ENCODE results near the gene SH2D7.

Gene SH2D7

DNA sequence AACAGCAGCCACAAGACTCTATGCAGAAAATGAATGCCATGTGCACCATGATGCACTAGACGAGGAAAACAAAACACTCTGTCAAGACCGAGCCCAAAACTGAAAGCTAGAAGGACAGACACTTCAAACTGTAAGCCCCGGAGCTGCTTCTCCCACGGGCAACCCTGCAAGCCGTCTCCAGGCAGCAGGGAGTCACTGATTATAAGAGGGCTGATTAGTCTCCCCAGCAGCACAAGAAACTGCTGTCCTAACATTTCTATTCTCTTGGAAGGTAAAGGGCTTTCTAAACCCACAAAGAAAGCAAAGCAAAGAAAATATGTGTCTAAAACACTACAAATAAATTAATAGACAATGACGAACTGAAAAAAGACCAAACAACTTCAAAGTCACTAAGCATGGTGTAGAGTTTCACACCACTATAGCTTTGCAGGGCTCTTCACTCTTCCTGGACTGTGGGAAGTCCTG lies 30.4 kb upstream of the SH2D7 start:
- DNase-seq (ENCODE audit: low read depth) = no peak

DNA sequence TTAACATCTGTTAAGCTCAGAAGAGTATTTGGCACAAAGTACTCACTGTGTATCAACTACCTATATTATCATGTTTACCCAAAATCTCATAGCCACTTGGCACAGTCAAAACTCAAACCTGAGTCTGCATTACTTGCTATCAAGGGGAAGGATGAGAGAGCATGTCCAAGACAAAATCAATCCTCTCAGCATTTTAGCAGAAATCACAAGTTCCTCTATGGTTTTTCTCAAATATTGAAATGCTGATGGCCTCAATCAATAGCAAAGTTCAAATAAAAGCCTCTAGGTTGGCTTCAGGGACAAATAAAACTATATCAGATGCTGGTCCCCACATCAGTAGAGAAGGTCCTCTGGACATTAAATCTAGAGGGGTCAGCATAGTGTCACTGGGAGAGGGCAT lies 29.1 kb upstream of the SH2D7 start:
- DNase-seq (ENCODE audit: low read depth) = no peak

DNA sequence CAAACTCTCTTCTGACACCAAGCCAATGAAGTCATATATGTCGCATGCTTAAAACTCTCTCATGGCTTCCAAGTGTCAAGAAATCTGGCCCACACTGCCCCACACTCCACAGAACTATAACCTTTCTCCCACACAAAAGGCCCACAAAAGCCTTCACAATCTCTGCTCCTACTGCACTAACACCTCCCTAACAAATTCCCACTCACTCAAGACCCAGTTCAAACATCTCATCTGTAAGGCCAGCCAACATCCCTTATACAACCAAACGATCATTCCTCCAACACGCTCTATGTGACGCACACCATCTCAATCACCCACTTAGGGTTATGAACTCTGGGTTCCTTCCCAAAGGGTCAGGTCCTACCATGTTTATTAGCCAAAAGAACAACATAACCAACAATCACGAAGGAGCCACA lies 28.4 kb upstream of the SH2D7 start:
- DNase-seq (ENCODE audit: low read depth) = no peak

DNA sequence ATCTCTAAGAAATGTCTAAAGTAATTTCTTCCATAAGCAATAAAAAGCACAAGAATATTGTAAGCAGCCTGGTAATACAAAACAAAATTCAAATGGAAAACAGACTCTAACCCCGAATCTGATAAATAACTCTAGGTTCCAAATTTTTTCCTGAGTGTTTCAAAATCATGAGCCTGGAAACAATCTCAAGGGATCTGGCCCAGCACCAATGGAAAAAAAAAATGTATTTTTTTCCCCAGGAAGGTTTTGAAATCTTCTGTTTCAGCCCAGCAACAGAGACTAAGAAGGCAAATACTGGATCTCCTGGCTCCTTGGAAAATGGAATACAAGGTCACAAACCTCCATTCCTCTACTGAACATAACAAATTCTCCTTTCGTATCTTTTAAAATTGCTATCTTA lies 27.8 kb upstream of the SH2D7 start:
- no peak for DNase-seq (ENCODE audit: low read depth)

DNA sequence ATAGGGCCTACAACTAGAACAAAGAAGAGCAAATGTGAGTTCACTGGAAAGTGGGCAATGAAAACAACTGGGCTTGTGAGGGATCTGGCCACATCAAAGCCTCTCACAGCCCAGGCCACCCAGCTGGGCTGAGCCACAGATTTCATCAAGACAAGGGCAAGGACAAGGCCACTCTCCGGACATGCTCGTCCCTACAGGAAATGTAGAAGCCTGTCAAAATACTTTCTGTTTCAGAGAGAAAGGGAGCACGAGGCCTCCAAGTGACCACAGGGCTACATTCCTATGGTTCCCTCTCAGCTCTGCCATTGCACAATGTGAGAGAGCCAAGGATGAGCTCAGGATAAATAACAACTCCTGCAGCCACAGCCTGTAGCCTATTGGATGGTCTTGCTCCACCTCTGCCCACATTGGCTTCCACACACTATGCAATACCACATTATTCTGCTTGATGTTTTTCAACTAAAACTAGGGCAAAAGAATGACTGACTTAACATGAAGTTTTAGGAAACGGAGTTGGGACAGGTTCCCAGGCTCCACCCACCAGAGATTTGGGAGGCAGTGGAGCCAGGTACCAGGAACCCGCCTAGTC lies 27.0 kb upstream of the SH2D7 start:
- peak; percentile 97 for DNase-seq (ENCODE audit: low read depth)

DNA sequence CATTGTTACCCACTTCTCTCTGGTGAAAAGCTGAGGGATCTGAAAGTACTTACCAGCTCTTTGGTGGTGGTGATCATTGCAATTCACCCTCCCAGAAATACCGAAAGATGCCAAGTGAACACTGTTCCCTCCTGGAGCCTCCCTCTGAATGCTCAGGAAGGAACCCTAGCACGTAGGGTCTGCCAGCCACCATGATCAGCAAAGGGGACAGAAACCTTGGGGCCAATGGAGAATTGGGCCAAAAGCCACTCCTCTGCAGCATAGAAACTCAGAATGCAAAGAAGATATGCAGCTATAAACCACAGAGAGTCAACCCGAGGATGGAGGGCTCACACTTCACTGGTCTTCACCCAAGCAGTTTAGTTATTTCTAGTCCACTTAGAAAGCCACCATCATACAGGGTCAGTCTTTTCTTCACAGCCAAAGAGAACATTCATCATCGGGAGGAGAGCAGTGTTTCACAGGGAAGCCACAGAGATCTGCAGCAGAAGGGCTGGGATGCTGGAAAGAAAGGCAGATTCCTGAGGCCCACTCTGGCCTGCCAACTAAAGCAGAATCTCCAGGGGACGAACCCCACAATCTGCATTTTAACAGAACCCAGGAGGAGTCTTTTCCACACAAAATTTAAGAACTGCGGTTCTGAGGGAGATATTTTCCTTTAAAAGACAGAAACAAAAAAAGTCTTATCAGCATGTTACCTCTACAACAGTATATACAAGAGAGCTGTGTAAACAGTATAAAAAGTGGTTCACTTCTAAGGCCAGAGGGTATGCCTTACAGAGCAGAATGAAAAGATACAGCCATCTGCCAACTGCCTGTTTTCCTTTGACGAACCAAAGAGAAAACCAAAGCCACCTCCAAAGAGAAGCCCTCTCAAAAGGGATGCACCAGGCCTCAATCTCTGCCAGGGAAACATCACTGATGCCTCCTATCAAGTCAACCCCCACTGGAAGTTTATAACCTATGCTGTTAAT lies 26.1 kb upstream of the SH2D7 start:
- no peak for DNase-seq (ENCODE audit: low read depth)

DNA sequence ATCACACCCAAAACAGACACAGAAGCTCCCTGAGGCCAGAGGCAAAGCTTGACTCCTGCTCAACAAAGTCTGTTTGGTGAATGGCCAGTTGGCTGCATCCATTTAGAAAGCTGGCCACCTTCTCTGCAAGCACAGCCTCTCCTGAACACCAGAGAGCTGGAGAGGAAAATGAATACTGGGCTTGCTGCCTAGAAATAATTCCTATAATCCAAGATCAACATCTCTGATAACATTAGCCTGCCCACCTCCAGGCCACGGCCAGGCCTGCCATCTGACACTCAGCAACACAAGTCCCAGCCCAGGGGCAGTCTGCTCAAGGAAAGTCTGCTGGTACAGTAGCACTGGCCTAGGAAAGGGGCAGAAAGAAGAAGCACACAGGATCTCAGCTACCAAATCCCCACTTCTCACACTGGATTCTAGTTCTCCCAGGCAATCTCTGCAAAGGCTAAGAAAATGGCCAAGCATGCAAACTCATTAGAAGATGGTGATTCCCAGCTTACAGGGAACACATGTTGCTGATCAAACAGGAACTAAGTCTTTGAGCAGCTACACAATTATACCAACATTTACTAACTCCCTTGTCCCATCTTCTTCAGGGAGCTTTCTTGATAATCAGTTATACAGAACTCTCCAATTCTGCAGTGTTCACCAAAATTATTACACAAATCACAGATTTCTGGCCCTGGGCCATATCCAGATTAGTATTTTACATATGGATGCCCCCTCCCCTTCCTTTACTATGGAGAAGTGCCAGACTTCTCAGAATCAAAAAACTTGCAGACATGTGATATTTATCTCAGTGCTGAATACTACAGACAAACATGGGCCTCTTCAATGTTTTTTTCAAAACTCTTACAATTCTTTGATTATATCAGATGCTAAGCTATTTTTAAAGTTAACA lies 24.8 kb upstream of the SH2D7 start:
- DNase-seq (ENCODE audit: low read depth) = no peak

DNA sequence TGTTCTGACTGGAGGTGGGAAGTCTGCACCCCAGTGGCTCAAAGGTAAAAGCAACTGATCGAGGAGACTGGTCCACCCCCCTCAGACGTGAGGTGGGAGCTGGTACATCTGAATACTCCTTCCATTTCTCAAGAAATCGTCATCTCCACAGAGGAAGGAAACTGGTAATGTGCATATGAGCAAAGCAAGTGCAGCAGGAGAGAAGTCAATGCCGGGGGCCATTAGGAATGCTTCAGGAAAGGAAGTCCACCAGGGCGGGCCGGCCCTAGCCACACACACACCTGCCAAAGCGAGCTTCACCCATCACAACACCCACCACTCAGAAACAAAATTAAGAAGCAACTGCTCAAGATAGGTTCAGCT lies 23.3 kb upstream of the SH2D7 start:
- DNase-seq (ENCODE audit: low read depth) = no peak

DNA sequence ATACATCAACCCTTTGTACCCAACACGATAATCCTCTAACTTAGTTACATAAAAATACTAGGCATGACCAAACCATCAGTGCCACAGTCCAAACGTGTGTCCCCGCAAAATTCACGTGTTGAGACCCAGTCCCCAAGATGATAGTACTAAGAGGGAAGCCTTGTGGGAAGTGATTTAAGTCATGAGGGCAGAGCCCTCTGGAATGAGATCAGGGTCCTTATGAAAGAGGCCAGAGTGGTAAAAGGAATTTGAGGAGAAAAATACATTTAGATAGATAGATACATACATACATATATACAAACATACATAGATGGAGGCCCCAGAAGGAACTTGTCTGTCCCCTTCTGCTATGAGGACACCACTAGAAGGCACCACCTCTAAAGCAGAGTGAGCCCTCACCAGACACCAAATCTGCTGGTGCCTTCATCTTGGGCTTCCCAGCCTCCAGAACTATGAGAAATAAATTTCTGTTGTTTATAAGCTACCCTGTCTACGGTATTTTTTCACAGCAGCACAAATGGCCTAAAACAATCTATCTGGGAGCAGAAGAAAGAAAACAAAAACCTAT lies 22.8 kb upstream of the SH2D7 start:
- DNase-seq (ENCODE audit: low read depth) = no peak

DNA sequence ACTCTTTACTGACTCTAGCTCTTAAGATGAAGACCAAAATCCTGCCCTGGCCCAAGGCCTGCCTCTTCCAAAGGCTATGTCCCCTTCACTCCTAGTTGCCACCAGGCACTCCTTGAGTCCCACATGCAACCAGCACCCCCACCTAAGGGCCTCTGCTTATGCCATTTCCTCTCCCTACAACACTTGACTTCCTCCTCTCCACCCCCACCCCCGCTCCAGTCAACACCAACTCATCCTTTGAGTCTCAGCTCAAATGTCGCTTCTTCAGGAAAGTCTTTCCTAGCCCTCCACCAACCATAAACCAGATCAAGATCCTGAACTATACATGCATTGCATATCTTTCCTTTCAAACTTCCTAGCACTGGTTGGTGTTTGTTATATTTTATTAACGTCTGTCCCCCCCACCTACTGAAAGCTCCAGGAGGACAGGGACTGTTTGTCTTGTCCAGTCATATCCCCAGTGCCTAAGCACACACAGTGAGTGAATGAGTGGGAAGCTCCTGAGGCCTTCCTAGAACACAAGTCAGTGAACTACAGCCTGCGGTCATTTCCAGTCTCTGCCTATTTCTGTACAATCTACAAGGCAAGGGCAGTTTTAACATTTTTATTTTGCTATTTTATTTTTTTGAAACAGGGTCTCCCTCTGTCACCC lies 22.2 kb upstream of the SH2D7 start:
- DNase-seq (ENCODE audit: low read depth) = no peak

DNA sequence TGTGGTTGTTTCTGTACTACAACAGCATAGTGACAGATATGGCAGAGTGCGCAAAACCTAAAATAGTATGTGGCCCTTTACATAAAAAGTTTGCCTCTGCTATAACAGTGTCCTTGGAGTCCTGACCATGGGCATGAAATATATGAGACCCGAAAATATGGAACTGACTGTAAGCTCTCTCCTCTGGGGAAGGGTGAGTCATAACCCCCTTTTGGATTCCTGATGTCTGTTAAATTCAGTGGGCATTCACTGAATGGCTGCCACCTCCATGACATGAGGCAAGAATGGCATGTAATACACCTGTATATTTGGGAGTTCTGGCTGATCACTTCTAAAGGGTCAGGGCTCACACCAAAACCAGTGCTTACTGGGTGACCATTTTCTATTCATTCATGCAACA lies 21.0 kb upstream of the SH2D7 start:
- DNase-seq (ENCODE audit: low read depth) = no peak

DNA sequence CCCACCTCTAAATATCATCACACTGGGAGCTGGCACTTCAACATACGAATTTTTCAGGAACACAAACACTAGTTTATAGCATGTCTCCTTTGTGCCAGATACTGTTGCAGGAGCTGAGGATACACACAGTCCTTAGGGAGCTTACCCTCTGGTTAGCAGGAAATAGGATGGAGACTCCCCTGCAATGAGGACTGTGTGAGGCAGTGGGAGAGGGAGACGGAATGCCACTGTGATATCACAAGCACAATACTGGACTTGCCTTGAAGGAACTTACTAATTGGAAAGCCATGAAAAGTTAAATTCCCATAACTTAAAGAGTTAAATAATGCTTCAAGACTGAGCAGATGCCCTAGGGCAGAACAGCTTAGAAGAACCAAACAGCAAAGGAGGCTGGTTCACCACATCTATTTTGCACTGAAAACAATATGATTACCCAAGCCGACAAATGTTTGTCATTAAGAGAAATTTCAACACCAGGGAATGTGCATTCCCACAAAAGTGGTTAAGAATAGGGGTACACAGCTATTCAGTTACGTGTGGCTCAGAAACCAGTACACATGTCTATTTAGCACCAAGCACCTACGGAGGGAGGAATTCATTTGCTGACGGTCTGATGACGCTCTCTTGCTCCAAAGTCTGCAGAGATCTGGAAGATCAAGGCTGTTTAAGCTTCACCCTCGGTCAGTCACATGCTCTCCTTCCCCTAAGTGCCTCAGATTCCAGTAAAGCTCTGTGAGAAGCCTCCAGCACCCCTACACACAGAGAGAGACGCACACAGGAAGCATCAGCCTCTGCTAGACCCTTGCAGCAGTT lies 20.1 kb upstream of the SH2D7 start:
- no peak for DNase-seq (ENCODE audit: low read depth)

DNA sequence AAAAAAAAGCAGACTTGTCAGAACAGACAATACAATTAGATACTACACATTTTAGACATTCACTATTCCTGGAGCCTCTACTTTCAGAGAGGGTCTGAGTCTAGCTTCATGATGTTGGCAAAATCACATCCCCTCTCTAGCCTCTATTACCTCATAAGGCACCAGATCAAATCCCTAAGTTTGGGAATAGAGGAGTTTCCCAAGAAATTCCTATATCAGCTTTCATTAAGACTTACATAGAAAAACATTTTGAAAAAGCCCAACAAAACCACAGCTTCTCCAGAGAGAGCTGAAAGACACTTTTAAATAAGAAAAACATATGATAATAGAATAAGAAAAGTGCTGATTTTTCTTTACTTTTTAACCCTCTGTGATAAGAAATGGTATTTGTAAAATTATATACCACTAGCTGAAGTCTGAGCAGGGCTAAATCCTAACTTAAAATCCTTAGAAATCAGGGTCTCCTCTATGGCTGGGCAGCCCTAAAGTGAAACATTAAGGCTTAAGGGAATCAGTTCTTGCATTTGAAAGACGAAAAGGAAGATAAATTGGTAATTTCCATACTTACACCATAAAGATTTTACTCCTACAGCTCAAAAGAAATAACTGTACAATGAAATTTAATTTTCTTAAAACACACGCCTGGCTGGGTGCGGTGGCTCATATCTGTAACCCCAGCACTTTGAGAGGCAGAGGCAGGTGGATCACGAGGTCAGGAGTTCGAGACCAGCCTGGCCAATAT lies 19.1 kb upstream of the SH2D7 start:
- DNase-seq (ENCODE audit: low read depth) = no peak

DNA sequence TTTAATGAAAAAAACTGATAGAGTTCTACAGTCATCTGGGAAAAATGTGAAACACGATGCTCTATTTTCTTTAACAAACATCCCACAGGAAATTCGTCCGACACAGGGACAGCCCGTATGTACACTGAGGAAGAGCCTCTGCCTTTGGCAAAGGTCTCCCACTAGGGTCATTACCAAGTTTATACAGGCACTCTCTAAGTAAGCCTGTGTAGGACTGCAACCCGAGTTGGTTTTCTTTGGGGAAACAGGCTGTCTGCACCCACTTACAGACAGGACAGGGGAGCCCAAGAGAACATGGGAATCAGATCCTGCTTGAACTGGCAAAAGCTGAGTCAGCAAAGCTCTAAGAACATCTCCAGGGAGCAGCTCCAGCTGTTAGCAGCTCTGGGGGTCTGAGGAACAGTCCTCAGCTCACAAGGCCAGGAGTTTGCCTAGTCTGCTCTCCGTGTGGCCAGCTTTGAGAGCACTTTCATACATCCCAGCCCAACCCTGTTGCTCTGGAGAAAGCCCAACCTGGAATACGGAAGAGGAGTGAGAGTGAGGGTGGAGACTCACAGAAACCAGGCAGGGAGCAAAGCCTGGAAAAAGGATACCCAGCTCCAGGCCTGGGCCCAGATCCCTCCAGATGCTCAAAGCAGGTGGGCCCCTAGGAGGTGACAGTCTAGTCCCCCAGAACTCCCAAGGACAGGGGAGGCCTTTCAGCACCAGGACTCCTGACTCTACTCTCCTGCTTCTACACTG lies 16.7 kb upstream of the SH2D7 start:
- DNase-seq (ENCODE audit: low read depth) = peak; percentile 92

DNA sequence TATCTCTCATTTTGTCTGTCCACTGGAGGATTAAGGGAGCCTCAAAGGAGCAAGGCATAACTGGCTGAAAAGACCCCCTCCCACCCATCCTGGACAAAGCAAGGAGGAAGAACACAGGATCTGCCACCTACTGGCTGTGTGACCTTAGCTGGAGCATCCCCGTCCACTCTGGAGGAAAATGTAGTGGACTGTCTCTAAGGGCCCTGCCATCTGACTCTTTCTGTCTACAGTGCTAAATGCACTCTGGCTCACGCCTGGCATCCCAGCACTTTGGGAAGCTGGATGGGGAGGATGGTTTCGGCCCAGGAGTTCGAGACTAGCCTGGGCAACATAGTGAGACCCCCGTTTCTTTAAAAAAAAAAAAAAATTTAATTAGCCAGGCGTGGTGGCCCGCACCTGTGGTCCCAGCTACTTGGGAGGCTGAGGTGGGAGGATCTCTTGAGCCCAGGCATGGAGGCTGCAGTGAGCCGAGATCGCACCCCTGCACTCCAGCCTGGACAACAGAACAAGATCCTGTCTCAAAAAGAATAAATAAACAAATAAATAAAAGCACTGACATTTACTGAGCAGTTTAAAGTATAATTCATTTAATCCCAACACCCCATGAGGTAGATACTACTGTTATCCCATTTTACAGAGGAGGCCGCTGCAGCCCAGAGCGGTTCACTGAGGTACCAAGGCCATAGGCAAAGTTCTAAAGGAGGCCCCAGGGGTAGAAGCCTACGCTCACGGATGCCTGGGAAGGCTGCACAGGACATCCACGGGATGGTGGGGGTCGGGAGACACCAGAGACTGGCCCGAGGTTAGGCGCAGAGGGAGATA lies 15.9 kb upstream of the SH2D7 start:
- DNase-seq (ENCODE audit: low read depth) = no peak

DNA sequence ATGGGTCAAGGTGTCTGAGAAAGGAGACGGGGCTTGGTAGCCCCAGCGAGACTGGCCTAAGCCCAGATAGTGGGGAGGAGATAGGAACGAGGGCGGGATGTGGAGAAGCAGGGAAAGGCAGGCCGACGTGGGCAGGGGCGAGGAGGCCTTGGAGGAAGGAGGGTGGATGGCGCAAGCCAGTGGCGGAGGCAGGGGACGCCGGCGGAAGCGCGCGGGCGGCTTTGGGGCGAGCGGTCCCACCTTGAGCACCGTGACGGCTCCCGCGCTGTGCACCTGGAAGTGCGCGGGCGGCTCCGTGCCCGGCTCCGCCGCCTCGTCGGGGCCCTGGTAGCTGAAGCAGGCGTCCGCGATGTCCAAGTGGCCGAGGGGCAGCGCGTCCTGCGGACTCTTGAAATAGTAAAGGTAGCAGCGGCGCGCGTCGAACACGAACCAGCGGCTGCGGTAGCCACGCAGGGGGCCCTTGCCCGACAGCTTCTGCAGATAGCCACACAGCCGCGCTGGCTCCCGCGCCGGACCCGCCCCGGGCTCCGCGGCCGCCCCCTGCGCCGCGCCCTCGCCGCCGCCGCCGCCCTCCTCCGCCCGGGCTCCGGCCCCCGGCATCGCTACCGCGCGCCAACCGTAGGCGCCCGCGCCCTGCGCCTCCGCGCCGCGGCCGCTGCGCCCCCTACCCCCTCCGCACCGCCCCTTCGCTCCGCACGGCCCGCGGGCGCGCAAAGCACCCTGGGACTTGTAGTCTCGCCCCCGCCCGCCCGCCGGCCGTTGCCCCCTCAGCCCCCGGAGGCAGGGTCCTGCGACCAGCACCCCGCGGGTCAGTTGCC lies 15.1 kb upstream of the SH2D7 start, which contains the start of gene TBC1D2B:
Gene TBC1D2B, minus strand, starts transcription at position 659 of the 818 bp plus-strand sequence. Its CDS starts 59 bp downstream, at position 600.
- DNase-seq (ENCODE audit: low read depth) = no peak

DNA sequence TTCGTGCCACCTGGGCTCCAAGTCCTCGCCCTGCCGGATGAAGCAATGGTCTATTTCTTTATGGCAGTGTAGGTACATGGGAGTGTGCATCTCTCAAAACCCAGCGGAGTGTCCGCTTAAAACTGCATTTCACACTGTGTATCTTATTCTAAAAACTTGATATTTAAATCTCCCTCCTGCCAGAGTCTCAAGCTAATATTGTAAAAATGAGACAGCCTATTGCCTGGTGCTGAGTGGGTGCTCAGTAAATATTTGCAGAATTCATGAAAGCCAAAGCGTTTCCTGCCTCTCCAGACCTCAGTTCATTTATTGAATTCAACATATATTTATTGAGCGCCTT lies 14.5 kb upstream of the SH2D7 start:
- DNase-seq (ENCODE audit: low read depth) = no peak
